SU-DHL-6 (cell line): ENCODE results near the gene TMEM263.

Source experiments
- EZH2phosphoT487 ChIP-seq: fragments of 200-600 bp; sonication (generic), shearing (Covaris generic); conservative IDR thresholded peaks from 2 replicates; pipeline ENCODE4 v1.6.1; 2018; ENCODE audit warnings: mild to moderate bottlenecking, antibody characterized with exemption, low read length, moderate library complexity, mixed read lengths
- TF ChIP-seq, protein P1 (sequence below): fragments of 200-600 bp; sonication (generic); IDR thresholded peaks from one replicate; pipeline ENCODE4 v1.5.1; 2017; ENCODE audit warnings: antibody characterized with exemption, mild to moderate bottlenecking, low read length, moderate library complexity; ENCODE audit not compliant: insufficient read depth, poor library complexity, severe bottlenecking

DNA sequence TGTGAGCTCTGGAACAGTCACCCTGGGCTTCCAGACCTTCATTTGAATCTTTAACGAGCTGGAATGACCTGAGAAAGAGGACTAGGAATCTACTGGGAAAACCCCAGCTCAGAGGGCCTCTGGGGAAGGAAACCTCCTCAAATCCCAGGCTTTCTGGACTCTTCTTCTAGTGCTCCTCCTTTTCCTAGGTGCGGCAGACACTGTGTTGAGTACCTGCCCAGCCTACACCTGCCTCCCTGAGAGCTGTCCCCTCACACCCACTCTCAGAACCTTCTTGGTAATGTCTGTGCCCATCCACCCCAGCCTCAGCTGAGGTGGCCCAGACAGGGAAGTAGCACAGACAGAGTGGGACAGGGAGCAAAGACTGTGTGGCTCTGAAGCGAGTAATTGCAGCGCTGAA is 47.9 kb upstream of the TMEM263 start:
- TF ChIP-seq, protein P1, sequence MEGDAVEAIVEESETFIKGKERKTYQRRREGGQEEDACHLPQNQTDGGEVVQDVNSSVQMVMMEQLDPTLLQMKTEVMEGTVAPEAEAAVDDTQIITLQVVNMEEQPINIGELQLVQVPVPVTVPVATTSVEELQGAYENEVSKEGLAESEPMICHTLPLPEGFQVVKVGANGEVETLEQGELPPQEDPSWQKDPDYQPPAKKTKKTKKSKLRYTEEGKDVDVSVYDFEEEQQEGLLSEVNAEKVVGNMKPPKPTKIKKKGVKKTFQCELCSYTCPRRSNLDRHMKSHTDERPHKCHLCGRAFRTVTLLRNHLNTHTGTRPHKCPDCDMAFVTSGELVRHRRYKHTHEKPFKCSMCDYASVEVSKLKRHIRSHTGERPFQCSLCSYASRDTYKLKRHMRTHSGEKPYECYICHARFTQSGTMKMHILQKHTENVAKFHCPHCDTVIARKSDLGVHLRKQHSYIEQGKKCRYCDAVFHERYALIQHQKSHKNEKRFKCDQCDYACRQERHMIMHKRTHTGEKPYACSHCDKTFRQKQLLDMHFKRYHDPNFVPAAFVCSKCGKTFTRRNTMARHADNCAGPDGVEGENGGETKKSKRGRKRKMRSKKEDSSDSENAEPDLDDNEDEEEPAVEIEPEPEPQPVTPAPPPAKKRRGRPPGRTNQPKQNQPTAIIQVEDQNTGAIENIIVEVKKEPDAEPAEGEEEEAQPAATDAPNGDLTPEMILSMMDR: no peak
- TF ChIP-seq EZH2phosphoT487: no peak
